SK-N-SH (cell line): ENCODE data around the gene CSF2RB.

Experiments used
- GABPA ChIP-seq: IDR thresholded peaks from 2 replicates; pipeline ENCODE4 v1.4.0; 2012; ENCODE audit warnings: low read depth, mild to moderate bottlenecking
- TAF1 ChIP-seq: IDR thresholded peaks from 2 replicates; pipeline ENCODE4 v1.6.1; 2012; ENCODE audit warnings: low read depth, mild to moderate bottlenecking, low read length, moderate library complexity, borderline replicate concordance

- TF ChIP-seq TAF1 (no peak), GABPA (no peak)
Measured at GRCh38 chr22:36892292-36892691, 21.1 kb upstream of the CSF2RB start.
